ENCODE results near the gene ZSCAN20. TPM values are rescaled to one million over a fixed set of nuclear protein-coding genes. Genes with fewer than 3 reads are reported as not detected.

ZSCAN20 gene
- polyA plus RNA-seq, 2 donors = 0.51 to 0.75 TPM

DNA sequence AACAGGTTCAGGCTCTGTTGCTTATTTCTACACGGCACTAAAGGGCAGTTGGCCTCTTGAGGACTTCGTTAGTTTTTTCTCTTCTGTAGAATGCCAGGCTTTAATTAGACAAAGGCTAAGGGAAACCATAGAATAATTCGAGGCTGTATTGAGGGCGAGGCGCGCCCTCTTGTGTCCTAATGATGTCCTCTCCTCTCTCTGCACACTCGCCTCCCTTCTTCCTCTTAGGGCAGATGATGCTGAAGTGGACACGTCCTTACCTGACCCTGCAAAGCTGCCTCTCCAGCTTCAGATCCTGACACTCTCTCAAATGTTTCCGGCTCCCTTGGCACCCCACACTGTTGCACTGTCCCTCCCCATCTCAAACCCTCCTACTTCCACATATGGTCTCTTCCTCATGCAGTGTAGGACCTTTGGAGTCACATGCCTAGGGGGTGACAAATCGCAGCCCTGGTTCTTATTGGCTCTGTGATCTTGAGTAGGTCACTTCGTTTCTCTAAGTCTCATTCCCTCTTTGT lies 1.9 kb upstream of the ZSCAN20 start:
- WGBS, 2 donors = 2 to 3% methylated on average over 11 of the region's 11 CpGs
- H3K36me3 ChIP-seq (ENCODE audit: control insufficient read depth in 2 of 2, insufficient read depth in 2 of 2, low read length in 1 of 2) = no peaks in the 10 kb centered on the region
- H3K9me3 ChIP-seq (ENCODE audit: control insufficient read depth in 2 of 2, insufficient read depth in 1 of 2, low read depth in 1 of 2, low read length in 1 of 2) = no peaks in the 10 kb centered on the region
- H3K27ac ChIP-seq (ENCODE audit: low read depth in 2 of 2, low read length in 1 of 2) = peak overlapping the region in 1 of 2 donors; percentile 38
- H3K27me3 ChIP-seq (ENCODE audit: control insufficient read depth in 1 of 2, insufficient read depth in 2 of 2, low read length in 2 of 2) = no peaks in the 10 kb centered on the region
- no peak overlapping the region for H3K4me3 ChIP-seq (ENCODE audit: low read depth in 1 of 2, low read length in 2 of 2)
- H3K4me1 ChIP-seq (ENCODE audit: control insufficient read depth in 2 of 2, insufficient read depth in 2 of 2, low read length in 1 of 2) = no peaks in the 10 kb centered on the region

GRCh38 chr1:33471416-33471815 lies 1.0 kb upstream of the ZSCAN20 start:
- H3K36me3 ChIP-seq (ENCODE audit: control insufficient read depth in 2 of 2, insufficient read depth in 2 of 2, low read length in 1 of 2) = no peaks in the 10 kb centered on the region
- 83 to 88% methylated on average over 4 of the region's 4 CpGs for WGBS, 2 donors
- no peaks in the 10 kb centered on the region for H3K4me1 ChIP-seq (ENCODE audit: control insufficient read depth in 2 of 2, insufficient read depth in 2 of 2, low read length in 1 of 2)
- no peak overlapping the region for H3K27ac ChIP-seq (ENCODE audit: low read depth in 2 of 2, low read length in 1 of 2)
- H3K4me3 ChIP-seq (ENCODE audit: low read depth in 1 of 2, low read length in 2 of 2) = no peak overlapping the region
- no peaks in the 10 kb centered on the region for H3K27me3 ChIP-seq (ENCODE audit: control insufficient read depth in 1 of 2, insufficient read depth in 2 of 2, low read length in 2 of 2)
- no peaks in the 10 kb centered on the region for H3K9me3 ChIP-seq (ENCODE audit: control insufficient read depth in 2 of 2, insufficient read depth in 1 of 2, low read depth in 1 of 2, low read length in 1 of 2)

GRCh38 chr1:33473900-33474299 lies 1.5 kb downstream of the ZSCAN20 start:
- Histone ChIP-seq H3K4me3 (ENCODE audit: low read depth in 1 of 2, low read length in 2 of 2) (no peak overlapping the region), H3K36me3 (ENCODE audit: control insufficient read depth in 2 of 2, insufficient read depth in 2 of 2, low read length in 1 of 2) (peaks cover 0 to 2% of the 10 kb centered on the region in 2 donors), H3K4me1 (ENCODE audit: control insufficient read depth in 2 of 2, insufficient read depth in 2 of 2, low read length in 1 of 2) (no peaks in the 10 kb centered on the region), H3K27ac (ENCODE audit: low read depth in 2 of 2, low read length in 1 of 2) (no peak overlapping the region), H3K9me3 (ENCODE audit: control insufficient read depth in 2 of 2, insufficient read depth in 1 of 2, low read depth in 1 of 2, low read length in 1 of 2) (no peaks in the 10 kb centered on the region), H3K27me3 (ENCODE audit: control insufficient read depth in 1 of 2, insufficient read depth in 2 of 2, low read length in 2 of 2) (no peaks in the 10 kb centered on the region)

GRCh38 chr1:33477451-33477850 lies 5.0 kb downstream of the ZSCAN20 start:
- Histone ChIP-seq H3K4me1 (ENCODE audit: control insufficient read depth in 2 of 2, insufficient read depth in 2 of 2, low read length in 1 of 2) (no peaks in the 10 kb centered on the region), H3K4me3 (ENCODE audit: low read depth in 1 of 2, low read length in 2 of 2) (no peak overlapping the region), H3K9me3 (ENCODE audit: control insufficient read depth in 2 of 2, insufficient read depth in 1 of 2, low read depth in 1 of 2, low read length in 1 of 2) (no peaks in the 10 kb centered on the region), H3K27me3 (ENCODE audit: control insufficient read depth in 1 of 2, insufficient read depth in 2 of 2, low read length in 2 of 2) (no peaks in the 10 kb centered on the region), H3K36me3 (ENCODE audit: control insufficient read depth in 2 of 2, insufficient read depth in 2 of 2, low read length in 1 of 2) (peaks cover 5 to 6% of the 10 kb centered on the region in 2 donors), H3K27ac (ENCODE audit: low read depth in 2 of 2, low read length in 1 of 2) (no peak overlapping the region)
- 65 to 72% methylated on average over 4 of the region's 4 CpGs for WGBS, 2 donors

DNA sequence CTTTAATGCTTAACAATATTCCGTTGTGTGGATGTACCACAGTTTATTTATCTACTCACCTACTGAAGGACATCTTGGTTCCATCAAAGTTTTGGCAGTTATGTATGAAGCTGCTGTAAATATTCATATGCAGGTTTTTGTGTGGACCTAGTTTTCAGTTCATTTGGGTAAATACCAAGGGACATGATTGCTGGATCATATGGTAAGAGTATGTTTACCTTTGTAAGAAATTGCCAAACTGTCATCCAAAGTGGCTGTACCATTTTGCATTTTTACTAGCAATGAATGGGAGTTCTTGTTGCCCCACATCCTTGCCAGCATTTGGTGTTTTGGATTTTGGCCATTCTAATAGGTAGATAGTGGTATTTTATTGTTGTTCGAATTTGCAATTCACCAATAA lies 10.0 kb downstream of the ZSCAN20 start:
- Histone ChIP-seq H3K4me1 (ENCODE audit: control insufficient read depth in 2 of 2, insufficient read depth in 2 of 2, low read length in 1 of 2) (no peaks in the 10 kb centered on the region), H3K36me3 (ENCODE audit: control insufficient read depth in 2 of 2, insufficient read depth in 2 of 2, low read length in 1 of 2) (peaks cover 6 to 11% of the 10 kb centered on the region in 2 donors), H3K9me3 (ENCODE audit: control insufficient read depth in 2 of 2, insufficient read depth in 1 of 2, low read depth in 1 of 2, low read length in 1 of 2) (peaks cover 0 to 2% of the 10 kb centered on the region in 2 donors), H3K4me3 (ENCODE audit: low read depth in 1 of 2, low read length in 2 of 2) (no peak overlapping the region), H3K27me3 (ENCODE audit: control insufficient read depth in 1 of 2, insufficient read depth in 2 of 2, low read length in 2 of 2) (no peaks in the 10 kb centered on the region), H3K27ac (ENCODE audit: low read depth in 2 of 2, low read length in 1 of 2) (no peak overlapping the region)
- 90 to 91% methylated on average over 2 of the region's 2 CpGs for WGBS, 2 donors

DNA sequence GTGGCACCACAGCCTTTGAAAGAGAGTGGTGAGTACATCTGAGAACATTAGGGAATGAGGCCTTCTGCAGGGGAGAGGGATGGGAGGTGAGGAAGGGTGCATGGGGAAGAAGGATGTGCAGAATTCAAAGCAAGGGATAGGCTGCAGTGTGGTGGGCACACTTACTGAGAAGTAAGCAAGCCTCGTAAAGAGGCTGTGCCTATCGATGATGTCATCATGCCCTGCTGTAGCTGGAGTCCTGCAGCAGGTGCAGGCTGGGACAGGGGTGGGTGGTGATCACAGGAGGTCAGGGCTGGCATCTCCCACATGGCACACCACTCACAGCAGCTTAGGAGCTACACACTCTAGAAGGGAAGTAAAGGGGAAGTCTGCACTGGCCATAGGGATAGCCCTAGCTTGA lies 16.2 kb downstream of the ZSCAN20 start:
- H3K4me3 ChIP-seq (ENCODE audit: low read depth in 1 of 2, low read length in 2 of 2) = no peak overlapping the region
- H3K27ac ChIP-seq (ENCODE audit: low read depth in 2 of 2, low read length in 1 of 2) = no peak overlapping the region
- WGBS, 2 donors = 92 to 99% methylated on average over 2 of the region's 2 CpGs
- H3K27me3 ChIP-seq (ENCODE audit: control insufficient read depth in 1 of 2, insufficient read depth in 2 of 2, low read length in 2 of 2) = no peaks in the 10 kb centered on the region
- peaks cover 14 to 32% of the 10 kb centered on the region in 2 donors for H3K36me3 ChIP-seq (ENCODE audit: control insufficient read depth in 2 of 2, insufficient read depth in 2 of 2, low read length in 1 of 2)
- H3K4me1 ChIP-seq (ENCODE audit: control insufficient read depth in 2 of 2, insufficient read depth in 2 of 2, low read length in 1 of 2) = no peaks in the 10 kb centered on the region
- peaks cover 5 to 12% of the 10 kb centered on the region in 2 donors for H3K9me3 ChIP-seq (ENCODE audit: control insufficient read depth in 2 of 2, insufficient read depth in 1 of 2, low read depth in 1 of 2, low read length in 1 of 2)

DNA sequence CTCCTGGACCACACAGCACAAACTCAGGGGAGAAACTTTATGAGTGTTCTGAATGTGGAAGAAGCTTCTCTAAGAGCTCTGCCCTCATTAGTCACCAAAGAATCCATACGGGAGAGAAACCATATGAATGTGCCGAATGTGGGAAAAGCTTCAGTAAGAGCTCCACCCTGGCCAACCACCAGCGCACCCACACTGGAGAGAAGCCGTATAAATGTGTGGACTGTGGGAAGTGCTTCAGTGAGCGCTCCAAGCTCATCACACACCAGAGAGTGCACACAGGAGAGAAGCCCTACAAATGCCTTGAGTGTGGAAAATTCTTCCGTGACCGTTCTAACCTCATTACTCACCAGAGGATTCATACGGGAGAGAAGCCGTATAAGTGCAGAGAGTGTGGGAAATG lies 22.5 kb downstream of the ZSCAN20 start:
- no peak overlapping the region for H3K27ac ChIP-seq (ENCODE audit: low read depth in 2 of 2, low read length in 1 of 2)
- 98% methylated on average over 9 of the region's 9 CpGs for WGBS, 2 donors
- peaks cover 0 to 24% of the 10 kb centered on the region in 2 donors for H3K36me3 ChIP-seq (ENCODE audit: control insufficient read depth in 2 of 2, insufficient read depth in 2 of 2, low read length in 1 of 2)
- H3K27me3 ChIP-seq (ENCODE audit: control insufficient read depth in 1 of 2, insufficient read depth in 2 of 2, low read length in 2 of 2) = no peaks in the 10 kb centered on the region
- H3K4me3 ChIP-seq (ENCODE audit: low read depth in 1 of 2, low read length in 2 of 2) = no peak overlapping the region
- no peaks in the 10 kb centered on the region for H3K4me1 ChIP-seq (ENCODE audit: control insufficient read depth in 2 of 2, insufficient read depth in 2 of 2, low read length in 1 of 2)
- H3K9me3 ChIP-seq (ENCODE audit: control insufficient read depth in 2 of 2, insufficient read depth in 1 of 2, low read depth in 1 of 2, low read length in 1 of 2) = peaks cover 17 to 33% of the 10 kb centered on the region in 2 donors

GRCh38 chr1:33497410-33497809 lies 25.0 kb downstream of the ZSCAN20 start:
- Histone ChIP-seq H3K9me3 (ENCODE audit: control insufficient read depth in 2 of 2, insufficient read depth in 1 of 2, low read depth in 1 of 2, low read length in 1 of 2) (peaks cover 17 to 29% of the 10 kb centered on the region in 2 donors), H3K4me3 (ENCODE audit: low read depth in 1 of 2, low read length in 2 of 2) (no peak overlapping the region), H3K27ac (ENCODE audit: low read depth in 2 of 2, low read length in 1 of 2) (no peak overlapping the region), H3K36me3 (ENCODE audit: control insufficient read depth in 2 of 2, insufficient read depth in 2 of 2, low read length in 1 of 2) (peaks cover 0 to 11% of the 10 kb centered on the region in 2 donors), H3K27me3 (ENCODE audit: control insufficient read depth in 1 of 2, insufficient read depth in 2 of 2, low read length in 2 of 2) (no peaks in the 10 kb centered on the region), H3K4me1 (ENCODE audit: control insufficient read depth in 2 of 2, insufficient read depth in 2 of 2, low read length in 1 of 2) (no peaks in the 10 kb centered on the region)
- 97 to 100% methylated on average over 1 of the region's 1 CpG for WGBS, 2 donors

DNA sequence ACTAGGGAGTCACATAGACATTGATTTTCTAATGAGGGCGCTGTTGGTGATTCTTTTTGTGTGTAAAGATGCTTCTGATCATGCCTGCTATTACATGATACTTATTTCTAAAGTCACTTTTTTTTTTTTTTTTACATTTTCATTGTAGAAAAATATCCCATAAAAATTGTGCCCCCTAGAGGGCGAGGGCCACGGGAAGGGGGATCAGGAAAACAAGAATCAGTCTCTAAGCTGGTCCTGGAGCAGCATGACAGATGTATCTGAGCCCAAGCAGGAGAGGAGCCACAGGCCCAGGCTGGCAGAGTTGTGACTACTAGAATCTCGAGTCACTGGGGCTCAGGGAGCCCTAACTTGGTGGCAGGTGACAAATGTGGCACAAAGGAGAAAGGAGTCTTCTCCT lies 28.1 kb downstream of the ZSCAN20 start:
- Histone ChIP-seq H3K9me3 (ENCODE audit: control insufficient read depth in 2 of 2, insufficient read depth in 1 of 2, low read depth in 1 of 2, low read length in 1 of 2) (peaks cover 5 to 13% of the 10 kb centered on the region in 2 donors), H3K36me3 (ENCODE audit: control insufficient read depth in 2 of 2, insufficient read depth in 2 of 2, low read length in 1 of 2) (no peaks in the 10 kb centered on the region), H3K27me3 (ENCODE audit: control insufficient read depth in 1 of 2, insufficient read depth in 2 of 2, low read length in 2 of 2) (no peaks in the 10 kb centered on the region), H3K27ac (ENCODE audit: low read depth in 2 of 2, low read length in 1 of 2) (no peak overlapping the region), H3K4me3 (ENCODE audit: low read depth in 1 of 2, low read length in 2 of 2) (no peak overlapping the region), H3K4me1 (ENCODE audit: control insufficient read depth in 2 of 2, insufficient read depth in 2 of 2, low read length in 1 of 2) (no peaks in the 10 kb centered on the region)
- WGBS, 2 donors = 71 to 72% methylated on average over 4 of the region's 4 CpGs

GRCh38 chr1:33501309-33501708 lies 28.9 kb downstream of the ZSCAN20 start:
- Histone ChIP-seq H3K4me3 (ENCODE audit: low read depth in 1 of 2, low read length in 2 of 2) (no peak overlapping the region), H3K4me1 (ENCODE audit: control insufficient read depth in 2 of 2, insufficient read depth in 2 of 2, low read length in 1 of 2) (no peaks in the 10 kb centered on the region), H3K27me3 (ENCODE audit: control insufficient read depth in 1 of 2, insufficient read depth in 2 of 2, low read length in 2 of 2) (no peaks in the 10 kb centered on the region), H3K27ac (ENCODE audit: low read depth in 2 of 2, low read length in 1 of 2) (no peak overlapping the region), H3K9me3 (ENCODE audit: control insufficient read depth in 2 of 2, insufficient read depth in 1 of 2, low read depth in 1 of 2, low read length in 1 of 2) (peaks cover 5 to 8% of the 10 kb centered on the region in 2 donors), H3K36me3 (ENCODE audit: control insufficient read depth in 2 of 2, insufficient read depth in 2 of 2, low read length in 1 of 2) (no peaks in the 10 kb centered on the region)
- WGBS, 2 donors = 88 to 89% methylated on average over 2 of the region's 2 CpGs

Measured in esophagus (tissue), 2 donors.